Inferior parietal cortex (tissue), 1 donor: ENCODE measurements around the gene ALG9.

Source experiments
- DNase-seq: peaks from one replicate; pipeline ENCODE4 v3.0.0-alpha.2; 2016; ENCODE audit errors: extremely low spot score

The ALG9 gene

GRCh38 chr11:111835665-111836064 is 35.7 kb downstream of the ALG9 start:
- DNase-seq, result no peak

GRCh38 chr11:111834432-111835163 is 36.8 kb downstream of the ALG9 start:
- no peak for DNase-seq

GRCh38 chr11:111833524-111833923 is 37.9 kb downstream of the ALG9 start:
- no peak for DNase-seq

DNA sequence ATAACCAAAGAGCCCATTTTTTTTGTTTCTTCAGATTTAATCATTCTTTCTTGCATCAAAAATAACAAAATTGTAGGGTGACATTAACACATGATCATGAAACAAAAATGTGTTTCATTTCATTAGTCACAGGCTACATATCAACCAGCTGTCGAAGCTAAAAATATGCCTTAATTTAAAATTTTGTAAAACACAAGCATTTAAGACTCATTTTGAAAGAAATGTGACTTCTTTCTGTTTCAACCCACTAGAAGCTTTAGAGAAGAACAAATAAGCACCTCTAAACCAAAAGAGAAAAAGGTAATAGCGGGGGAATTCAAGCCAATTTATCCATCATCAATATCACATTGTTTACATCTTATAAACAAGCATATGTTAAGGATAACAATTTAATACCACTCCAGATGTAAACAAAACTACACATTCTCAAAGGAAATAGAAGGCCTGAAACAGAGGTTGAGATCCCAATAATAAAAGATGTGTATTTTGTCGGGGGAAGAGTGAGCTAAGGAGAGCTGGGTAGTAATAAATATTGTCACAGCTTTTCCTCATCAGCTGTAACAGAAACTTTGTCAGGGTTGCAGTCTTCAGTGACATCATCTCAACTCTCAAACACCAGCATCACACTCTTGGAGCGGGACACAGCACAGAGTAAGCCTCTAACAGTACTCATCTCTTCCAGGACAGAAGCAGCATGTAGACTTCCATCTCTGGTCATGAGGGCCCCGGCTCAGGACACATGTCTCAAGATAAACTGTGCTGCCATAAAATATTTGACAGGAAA is 42.0 kb downstream of the ALG9 start:
- no peak for DNase-seq

DNA sequence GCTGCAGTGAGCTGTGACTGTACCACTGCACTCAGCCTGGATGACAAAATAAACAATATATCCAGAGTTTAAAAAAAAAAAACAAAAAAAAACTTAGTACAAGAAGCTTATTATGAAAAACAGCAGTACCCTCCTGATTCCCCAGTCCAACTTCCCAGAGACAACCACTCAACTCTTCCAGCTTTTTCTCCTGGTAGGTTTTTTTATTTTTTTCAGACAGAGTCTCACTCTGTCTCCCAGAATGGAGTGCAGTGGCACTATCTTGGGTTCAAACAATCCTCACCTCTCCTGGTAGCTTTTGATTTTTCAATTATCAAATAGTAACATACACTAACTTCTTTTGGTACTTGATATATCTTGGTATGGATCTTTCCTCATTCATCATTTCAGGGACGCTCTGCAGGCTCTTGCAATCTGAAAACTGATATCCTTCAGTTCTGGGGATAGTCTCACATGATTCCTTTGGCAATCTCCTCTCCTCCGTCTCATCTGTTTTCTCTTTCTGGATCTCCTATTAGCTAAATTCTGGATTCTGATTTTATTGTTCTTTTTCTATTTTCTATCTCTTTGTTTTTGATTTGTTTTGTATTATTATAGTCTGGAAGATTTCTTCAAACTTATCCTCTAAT is 44.9 kb downstream of the ALG9 start:
- DNase-seq, result no peak

DNA sequence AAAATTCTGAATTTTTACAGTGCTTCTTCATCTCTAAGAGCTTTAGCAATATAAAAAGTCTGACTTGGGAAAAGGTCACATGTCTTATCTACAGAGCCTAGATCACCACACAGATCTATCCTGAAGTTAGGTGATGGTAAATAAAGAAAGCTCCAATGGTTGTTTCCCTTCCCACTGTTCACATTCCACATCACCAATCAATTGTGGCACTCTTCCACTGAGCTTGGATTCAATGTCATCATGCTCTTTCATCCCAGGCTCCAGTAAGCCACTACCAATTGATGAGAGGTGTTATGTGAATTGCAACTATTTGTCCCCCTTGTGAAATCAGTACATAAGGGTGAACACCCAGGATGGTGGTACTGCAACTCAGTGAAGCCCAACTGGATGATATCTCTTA is 47.8 kb downstream of the ALG9 start:
- no peak for DNase-seq

- no peak for DNase-seq
Observed at GRCh38 chr11:111823131-111823530, 48.2 kb downstream of the ALG9 start.

GRCh38 chr11:111819829-111820237 is 51.5 kb downstream of the ALG9 start:
- DNase-seq, result no peak

GRCh38 chr11:111819161-111819828 is 52.1 kb downstream of the ALG9 start:
- no peak for DNase-seq

- DNase-seq, result no peak
Observed at GRCh38 chr11:111815489-111815888, 55.9 kb downstream of the ALG9 start.

GRCh38 chr11:111814557-111815320 is 56.6 kb downstream of the ALG9 start:
- no peak for DNase-seq

- no peak for DNase-seq
Observed at GRCh38 chr11:111814106-111814505, 57.3 kb downstream of the ALG9 start.

- DNase-seq, result no peak
Observed at GRCh38 chr11:111812211-111812610, 59.2 kb downstream of the ALG9 start.

DNA sequence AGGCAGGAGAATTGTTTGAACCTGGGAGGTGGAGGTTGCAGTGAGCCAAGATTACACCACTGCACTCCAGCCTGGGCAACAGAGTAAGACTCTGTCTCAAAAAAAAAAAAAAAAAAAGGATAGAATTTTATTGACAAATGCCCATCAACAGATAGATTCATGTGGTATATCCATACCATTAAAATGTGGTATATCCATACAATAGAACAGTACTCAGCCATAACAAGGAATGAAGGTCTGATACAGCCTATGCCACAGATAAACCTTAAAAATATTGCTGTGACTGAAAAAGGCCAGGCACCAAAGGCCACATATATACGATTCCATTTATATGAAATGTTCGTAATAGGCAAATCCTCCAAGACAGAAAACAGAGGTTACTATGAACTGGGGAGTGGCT is 59.9 kb downstream of the ALG9 start:
- no peak for DNase-seq

DNA sequence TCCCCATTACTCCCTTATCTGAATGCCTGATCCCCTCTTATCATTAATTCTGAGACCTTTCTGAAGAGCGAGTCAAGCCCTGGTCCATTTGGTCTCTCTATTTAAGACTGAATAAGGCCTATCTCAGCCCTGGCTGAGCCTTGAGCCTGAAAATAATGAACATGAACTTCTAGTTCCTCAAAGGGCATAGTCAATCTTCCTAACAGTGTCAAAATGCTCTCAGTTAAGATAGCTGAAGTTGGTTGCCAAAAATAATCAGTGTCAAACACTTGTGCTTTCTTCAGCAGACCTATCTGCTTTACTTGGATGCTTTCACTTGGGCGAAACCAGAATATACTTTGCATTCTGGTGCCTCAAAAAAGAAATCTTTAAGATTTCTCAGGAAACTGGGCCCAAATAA is 62.5 kb downstream of the ALG9 start:
- DNase-seq, result no peak

DNA sequence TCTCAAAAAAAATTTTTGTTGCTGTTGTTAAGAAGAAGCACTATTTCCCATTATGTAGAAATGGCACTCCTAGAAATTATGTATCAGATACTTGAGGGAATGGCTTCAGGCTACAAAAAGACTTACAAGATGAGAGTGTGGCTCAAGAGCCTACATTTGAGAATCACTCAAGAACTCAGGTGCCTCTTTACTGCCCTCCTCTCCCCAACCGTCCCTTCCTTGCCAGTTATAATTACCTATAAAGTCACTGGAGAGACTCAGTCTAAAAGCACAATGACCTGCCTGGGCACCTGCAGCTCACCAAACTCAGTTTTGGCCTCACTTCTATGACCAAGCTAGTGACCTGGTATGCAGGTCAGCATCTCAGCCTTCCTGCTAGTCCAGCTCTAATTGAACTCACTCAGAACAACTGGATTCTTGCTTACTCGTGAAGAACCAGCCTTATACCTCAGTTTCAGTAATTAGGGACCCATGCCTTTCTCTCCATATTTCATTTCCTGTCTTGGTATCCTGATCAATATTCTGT is 63.3 kb downstream of the ALG9 start:
- DNase-seq, result no peak

DNA sequence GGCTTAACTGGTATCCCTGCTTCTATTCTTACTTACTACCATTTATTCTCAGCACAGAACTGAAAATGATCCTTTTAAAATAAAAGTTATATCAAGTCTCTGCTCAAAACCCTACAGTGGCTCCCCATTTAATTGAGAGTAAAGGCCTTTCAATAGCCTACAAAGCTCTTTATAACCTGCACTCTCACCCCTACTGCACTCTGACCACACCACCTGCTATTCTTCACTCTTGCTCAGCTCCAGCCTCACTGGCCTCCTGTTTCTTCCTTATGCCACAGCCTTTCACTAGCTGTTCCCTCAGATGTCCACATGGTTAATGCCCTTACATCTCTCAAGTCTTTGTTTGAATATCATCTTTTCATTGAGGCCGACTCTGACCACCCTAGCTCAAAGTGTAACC is 64.3 kb downstream of the ALG9 start:
- DNase-seq, result no peak

DNA sequence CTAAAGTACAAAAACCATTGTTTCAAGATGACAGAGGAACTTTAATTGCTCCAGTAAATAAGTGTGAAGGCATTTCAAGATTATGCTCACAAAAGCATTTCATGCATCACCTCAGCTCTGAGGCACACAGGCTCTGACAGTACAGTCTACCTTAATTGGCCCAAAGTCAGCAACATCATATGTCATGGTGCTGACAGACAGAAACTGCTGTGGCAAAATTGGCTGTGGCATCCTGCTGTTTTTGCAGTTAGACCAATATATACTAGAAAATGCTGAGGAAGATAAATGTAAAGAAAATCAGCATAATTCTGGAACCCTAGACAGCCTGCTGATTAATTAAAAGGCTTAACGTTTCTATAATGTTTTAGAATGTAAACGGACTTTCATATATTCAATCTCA is 70.2 kb downstream of the ALG9 start:
- DNase-seq, result no peak

GRCh38 chr11:111798279-111798678 is 73.1 kb downstream of the ALG9 start:
- no peak for DNase-seq

- DNase-seq, result no peak
Observed at GRCh38 chr11:111797145-111797581, 74.2 kb downstream of the ALG9 start.

DNA sequence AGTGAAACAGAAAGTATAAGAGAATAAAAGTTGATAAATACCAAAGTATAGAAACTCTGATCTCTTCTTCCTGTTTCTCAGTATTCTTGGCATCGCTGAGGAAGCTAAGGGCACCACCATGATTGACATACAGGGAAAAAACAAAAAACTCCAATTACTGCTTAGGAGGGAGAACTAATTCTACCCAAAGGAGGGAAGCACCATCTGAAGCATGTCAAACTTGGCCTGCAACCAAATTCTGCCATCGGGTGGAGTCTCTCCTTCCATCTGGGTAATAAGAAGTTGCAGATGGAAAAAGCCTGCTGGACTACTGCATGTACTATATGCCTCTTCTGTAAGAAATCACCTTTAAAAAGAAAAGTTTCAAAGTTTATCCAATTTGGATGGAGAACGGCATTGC is 74.7 kb downstream of the ALG9 start:
- no peak for DNase-seq
